Hepatocyte (in vitro differentiated cells): ENCODE results near the gene KCNMA1. TPM values are rescaled to one million over a fixed set of nuclear protein-coding genes. Genes with fewer than 3 reads are reported as not detected.

Experiments used
- DNase-seq: peaks from one replicate; pipeline ENCODE4 v3.0.0-alpha.2; 2016; ENCODE audit warnings: low spot score
- H2AFZ ChIP-seq: fragments of 200-600 bp; sonication (generic); 2 replicates; pipeline ENCODE4 v1.6.0; 2016; ENCODE audit warnings: antibody characterized with exemption, mild to moderate bottlenecking
- H3K27ac ChIP-seq: fragments of 200-600 bp; sonication (generic); 2 replicates; pipeline ENCODE4 v1.5.1; 2016; ENCODE audit warnings: mild to moderate bottlenecking
- H3K27me3 ChIP-seq: fragments of 200-600 bp; sonication (generic); 2 replicates; pipeline ENCODE4 v1.6.1; 2016
- H3K36me3 ChIP-seq: fragments of 200-600 bp; sonication (generic); replicated peaks from 2 replicates; pipeline ENCODE4 v1.5.1; 2016; ENCODE audit warnings: low read depth; ENCODE audit not compliant: insufficient read depth
- H3K4me1 ChIP-seq: fragments of 200-600 bp; sonication (generic); 2 replicates; pipeline ENCODE4 v1.5.1; 2016; ENCODE audit warnings: mild to moderate bottlenecking, moderate library complexity; ENCODE audit not compliant: insufficient read depth
- H3K4me2 ChIP-seq: fragments of 200-600 bp; sonication (generic); 2 replicates; pipeline ENCODE4 v1.6.0; 2016
- H3K4me3 ChIP-seq: fragments of 200-600 bp; sonication (generic); 2 replicates; pipeline ENCODE4 v1.5.1; 2016; ENCODE audit warnings: mild to moderate bottlenecking
- H3K79me2 ChIP-seq: fragments of 200-600 bp; sonication (generic); 2 replicates; pipeline ENCODE4 v1.6.0; 2017; ENCODE audit warnings: mild to moderate bottlenecking
- H3K9me2 ChIP-seq: fragments of 200-600 bp; sonication (generic); replicated peaks from 2 replicates; pipeline ENCODE4 v1.6.0; 2017; ENCODE audit warnings: mild to moderate bottlenecking; ENCODE audit not compliant: insufficient read depth
- H3K9me3 ChIP-seq: fragments of 200-600 bp; sonication (generic); 2 replicates; pipeline ENCODE4 v1.5.1; 2016; ENCODE audit warnings: low read depth, mild to moderate bottlenecking
- H4K20me1 ChIP-seq: fragments of 200-600 bp; sonication (generic); 2 replicates; pipeline ENCODE4 v1.6.0; 2016; ENCODE audit warnings: mild to moderate bottlenecking; ENCODE audit not compliant: insufficient read depth, poor library complexity, severe bottlenecking
- EZH2 ChIP-seq: fragments of 200-600 bp; sonication (generic); IDR thresholded peaks from 2 replicates; pipeline ENCODE4 v1.6.1; 2016; ENCODE audit warnings: antibody characterized with exemption, mild to moderate bottlenecking, borderline replicate concordance
- EZH2phosphoT487 ChIP-seq: fragments of 200-600 bp; sonication (generic); IDR thresholded peaks from one replicate; pipeline ENCODE4 v1.6.1; 2018; ENCODE audit warnings: antibody characterized with exemption, mild to moderate bottlenecking, low read depth, moderate library complexity; ENCODE audit not compliant: unreplicated experiment, severe bottlenecking
- WGBS: methylation state at CpG from one replicate; pipeline ENCODE4 v1.1.6; 2016; ENCODE audit warnings: low lambda C conversion rate; ENCODE audit errors: missing lambda C conversion rate; 5-methylcytosine and 5-hydroxymethylcytosine counted together
- polyA plus RNA-seq: library from polyadenylated mRNA; unstranded; fragments of >200 nt; fragmentation: Nextera tagmentation; extraction: Ambion mirVana; gene quantifications from 2 replicates; pipeline ENCODE4 v1.2.1, GENCODE V29; 2016
- total RNA-seq: library from RNA; depleted of rRNA; stranded (reverse); fragments of >200 nt; gene quantifications from 2 replicates; pipeline ENCODE4 v1.2.3, GENCODE V29; 2014
- TF ChIP-seq, protein P1 (sequence below): fragments of 200-600 bp; sonication (generic); IDR thresholded peaks from 2 replicates; pipeline ENCODE4 v1.5.1; 2016; ENCODE audit warnings: antibody characterized with exemption, mild to moderate bottlenecking; ENCODE audit not compliant: poor library complexity

Gene KCNMA1
- total and polyA plus RNA-seq, 2 experiments from 2014 or later, result 42.6 to 73.3 TPM

DNA sequence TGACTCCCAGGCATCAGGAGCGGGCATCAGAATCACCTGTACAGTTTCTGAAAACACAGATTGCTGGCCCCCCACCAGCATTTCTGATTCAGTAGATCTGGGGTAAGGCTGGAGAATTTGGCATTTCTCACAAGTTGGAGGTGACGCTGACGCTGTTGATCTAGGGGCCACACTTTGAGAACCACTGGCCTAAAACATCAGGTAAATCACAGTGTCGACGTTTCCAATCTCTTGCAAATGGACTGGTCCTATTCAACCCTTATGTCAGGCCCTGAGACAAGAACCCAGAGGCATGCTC lies 564.0 kb downstream of the KCNMA1 start:
- no peak for DNase-seq
- no peaks in the 10 kb centered on the region for H3K79me2 ChIP-seq
- H3K4me3 ChIP-seq, result no peak overlapping the region
- H3K27me3 ChIP-seq, result no peaks in the 10 kb centered on the region
- no peaks in the 10 kb centered on the region for H3K9me2 ChIP-seq
- 94% methylated on average over 5 of the region's 5 CpGs for WGBS
- TF ChIP-seq EZH2 (no peak), EZH2phosphoT487 (no peak)
- TF ChIP-seq, protein P1, sequence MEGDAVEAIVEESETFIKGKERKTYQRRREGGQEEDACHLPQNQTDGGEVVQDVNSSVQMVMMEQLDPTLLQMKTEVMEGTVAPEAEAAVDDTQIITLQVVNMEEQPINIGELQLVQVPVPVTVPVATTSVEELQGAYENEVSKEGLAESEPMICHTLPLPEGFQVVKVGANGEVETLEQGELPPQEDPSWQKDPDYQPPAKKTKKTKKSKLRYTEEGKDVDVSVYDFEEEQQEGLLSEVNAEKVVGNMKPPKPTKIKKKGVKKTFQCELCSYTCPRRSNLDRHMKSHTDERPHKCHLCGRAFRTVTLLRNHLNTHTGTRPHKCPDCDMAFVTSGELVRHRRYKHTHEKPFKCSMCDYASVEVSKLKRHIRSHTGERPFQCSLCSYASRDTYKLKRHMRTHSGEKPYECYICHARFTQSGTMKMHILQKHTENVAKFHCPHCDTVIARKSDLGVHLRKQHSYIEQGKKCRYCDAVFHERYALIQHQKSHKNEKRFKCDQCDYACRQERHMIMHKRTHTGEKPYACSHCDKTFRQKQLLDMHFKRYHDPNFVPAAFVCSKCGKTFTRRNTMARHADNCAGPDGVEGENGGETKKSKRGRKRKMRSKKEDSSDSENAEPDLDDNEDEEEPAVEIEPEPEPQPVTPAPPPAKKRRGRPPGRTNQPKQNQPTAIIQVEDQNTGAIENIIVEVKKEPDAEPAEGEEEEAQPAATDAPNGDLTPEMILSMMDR, result no peak
- no peaks in the 10 kb centered on the region for H3K9me3 ChIP-seq
- H3K4me2 ChIP-seq, result no peak overlapping the region
- peak overlapping the region; percentile 51 for H3K27ac ChIP-seq
- no peaks in the 10 kb centered on the region for H3K36me3 ChIP-seq
- H2AFZ ChIP-seq, result no peak overlapping the region
- no peaks in the 10 kb centered on the region for H4K20me1 ChIP-seq
- no peaks in the 10 kb centered on the region for H3K4me1 ChIP-seq

DNA sequence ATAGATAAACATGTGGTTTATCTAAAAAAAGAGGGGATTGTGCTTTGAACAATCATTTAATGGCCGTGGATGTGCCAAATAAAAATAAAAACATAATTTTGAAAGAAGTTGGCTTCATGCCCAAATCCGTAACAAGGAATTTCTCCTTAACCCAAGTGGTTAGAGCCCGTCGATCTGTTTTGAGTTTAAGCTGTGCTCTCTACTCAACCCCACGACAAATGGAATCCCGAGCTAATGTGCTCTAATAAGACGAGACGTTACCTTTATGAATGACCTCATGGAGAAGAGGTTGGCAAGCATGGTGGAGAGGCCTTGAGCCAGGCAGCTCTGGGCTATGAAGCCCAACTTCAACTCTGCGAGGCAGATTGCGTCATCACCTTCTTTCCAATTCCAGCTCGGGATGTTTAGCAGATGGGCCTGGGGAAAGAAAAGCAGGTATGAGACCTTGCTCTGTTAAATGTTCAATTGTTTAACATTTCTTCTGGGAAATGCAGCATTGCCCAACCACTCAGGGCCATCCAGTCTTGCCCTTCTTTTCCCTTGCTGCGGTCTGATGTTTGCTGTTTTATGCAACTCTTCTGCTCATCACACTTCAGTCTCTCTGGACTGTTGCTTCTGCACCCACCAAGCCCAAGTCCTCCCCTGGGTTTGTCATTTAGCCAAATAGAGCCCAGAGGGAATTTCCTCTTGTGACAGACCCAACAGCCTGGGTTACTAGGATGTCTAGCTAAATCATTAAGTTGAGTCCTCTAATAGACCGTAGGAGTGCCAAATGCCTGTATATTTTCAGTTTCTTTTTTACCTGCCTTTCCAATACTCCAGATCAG lies 564.6 kb downstream of the KCNMA1 start:
- no peak overlapping the region for H2AFZ ChIP-seq
- peak; percentile 33 for DNase-seq
- H3K4me1 ChIP-seq, result no peaks in the 10 kb centered on the region
- H3K9me3 ChIP-seq, result no peaks in the 10 kb centered on the region
- 68% methylated on average over 13 of the region's 13 CpGs for WGBS
- H3K27me3 ChIP-seq, result no peaks in the 10 kb centered on the region
- no peaks in the 10 kb centered on the region for H3K79me2 ChIP-seq
- H3K9me2 ChIP-seq, result no peaks in the 10 kb centered on the region
- H3K4me3 ChIP-seq, result no peak overlapping the region
- H3K27ac ChIP-seq, result peak overlapping the region; percentile 51
- no peaks in the 10 kb centered on the region for H4K20me1 ChIP-seq
- no peak overlapping the region for H3K4me2 ChIP-seq
- TF ChIP-seq EZH2phosphoT487 (no peak), EZH2 (no peak)
- TF ChIP-seq, protein P1, result no peak
- H3K36me3 ChIP-seq, result no peaks in the 10 kb centered on the region

DNA sequence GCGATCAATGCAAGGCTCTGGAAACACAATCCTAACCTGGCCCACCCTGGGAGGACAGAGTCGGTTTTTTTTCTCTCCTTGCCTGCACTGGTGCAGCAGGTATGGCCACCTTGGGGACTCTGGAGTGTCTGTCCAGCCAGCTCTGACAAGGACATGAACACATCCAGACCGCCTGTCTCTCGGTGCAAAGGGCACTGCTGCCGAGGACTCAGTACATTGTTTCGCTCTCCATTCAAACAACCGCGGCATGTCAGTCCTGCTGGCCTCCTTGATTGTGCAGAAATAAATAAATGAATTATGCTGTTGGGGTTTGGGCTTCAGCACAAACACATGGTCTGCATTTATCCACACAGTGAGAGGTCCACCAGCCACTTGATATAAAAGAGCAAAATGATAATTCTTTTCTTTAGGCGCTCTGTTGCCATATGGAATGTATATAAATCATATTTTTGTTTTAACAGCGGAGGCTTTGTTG lies 565.2 kb downstream of the KCNMA1 start:
- WGBS, result 61% methylated on average over 10 of the region's 10 CpGs
- no peaks in the 10 kb centered on the region for H3K36me3 ChIP-seq
- no peaks in the 10 kb centered on the region for H3K9me2 ChIP-seq
- DNase-seq, result no peak
- no peak overlapping the region for H2AFZ ChIP-seq
- H3K4me2 ChIP-seq, result no peak overlapping the region
- TF ChIP-seq EZH2 (no peak), EZH2phosphoT487 (no peak)
- TF ChIP-seq, protein P1, result no peak
- H3K4me3 ChIP-seq, result no peak overlapping the region
- no peaks in the 10 kb centered on the region for H4K20me1 ChIP-seq
- no peaks in the 10 kb centered on the region for H3K79me2 ChIP-seq
- H3K4me1 ChIP-seq, result no peaks in the 10 kb centered on the region
- no peak overlapping the region for H3K27ac ChIP-seq
- H3K9me3 ChIP-seq, result no peaks in the 10 kb centered on the region
- no peaks in the 10 kb centered on the region for H3K27me3 ChIP-seq
